ENCODE results near the gene MRGPRF. TPM values are rescaled to one million over a fixed set of nuclear protein-coding genes. Genes with fewer than 3 reads are reported as not detected.

MRGPRF gene
- total and polyA plus RNA-seq, 3 donors from 2014 or later = 10.0 to 21.1 (median 12.2) TPM

DNA sequence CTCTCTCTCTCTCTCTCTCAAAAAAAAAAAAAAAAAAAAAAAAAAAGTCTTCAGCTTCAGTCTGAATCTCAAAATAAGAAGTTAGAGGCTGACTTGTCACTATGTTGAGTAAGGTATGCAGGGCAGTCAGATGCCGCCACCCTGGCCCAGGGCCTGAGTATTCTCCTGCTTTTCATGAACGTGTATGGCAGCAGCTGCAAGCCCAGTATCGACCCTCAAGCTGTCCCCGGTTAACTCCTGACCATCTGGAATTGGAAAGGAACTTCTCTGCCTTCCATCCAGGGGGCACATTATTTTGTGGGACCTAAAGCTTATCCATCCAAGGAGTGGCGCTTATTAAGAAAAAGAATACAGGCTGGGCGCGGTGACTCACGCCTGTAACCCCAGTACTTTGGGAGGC, 43.7 kb downstream of the MRGPRF start:
- no peaks in the 10 kb centered on the region for H3K9me3 ChIP-seq
- no peak for TF ChIP-seq POLR2A (IDR thresholded peaks at IDR 0.05)
- TF ChIP-seq, protein P1, sequence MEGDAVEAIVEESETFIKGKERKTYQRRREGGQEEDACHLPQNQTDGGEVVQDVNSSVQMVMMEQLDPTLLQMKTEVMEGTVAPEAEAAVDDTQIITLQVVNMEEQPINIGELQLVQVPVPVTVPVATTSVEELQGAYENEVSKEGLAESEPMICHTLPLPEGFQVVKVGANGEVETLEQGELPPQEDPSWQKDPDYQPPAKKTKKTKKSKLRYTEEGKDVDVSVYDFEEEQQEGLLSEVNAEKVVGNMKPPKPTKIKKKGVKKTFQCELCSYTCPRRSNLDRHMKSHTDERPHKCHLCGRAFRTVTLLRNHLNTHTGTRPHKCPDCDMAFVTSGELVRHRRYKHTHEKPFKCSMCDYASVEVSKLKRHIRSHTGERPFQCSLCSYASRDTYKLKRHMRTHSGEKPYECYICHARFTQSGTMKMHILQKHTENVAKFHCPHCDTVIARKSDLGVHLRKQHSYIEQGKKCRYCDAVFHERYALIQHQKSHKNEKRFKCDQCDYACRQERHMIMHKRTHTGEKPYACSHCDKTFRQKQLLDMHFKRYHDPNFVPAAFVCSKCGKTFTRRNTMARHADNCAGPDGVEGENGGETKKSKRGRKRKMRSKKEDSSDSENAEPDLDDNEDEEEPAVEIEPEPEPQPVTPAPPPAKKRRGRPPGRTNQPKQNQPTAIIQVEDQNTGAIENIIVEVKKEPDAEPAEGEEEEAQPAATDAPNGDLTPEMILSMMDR (IDR thresholded peaks at IDR 0.05) = no peak
- intact Hi-C loops (cut with DNase I; ENCODE audit: low total_unique reads) = no loop called here
- DNase-seq = no peak
- no peak overlapping the region for H3K27ac ChIP-seq
- 76 to 82% methylated on average over 8 of the region's 8 CpGs for WGBS, 2 donors
- no peaks in the 10 kb centered on the region for H3K27me3 ChIP-seq
- no peak overlapping the region for H3K4me3 ChIP-seq
- H3K4me1 ChIP-seq = peaks cover 8% of the 10 kb centered on the region
- no peaks in the 10 kb centered on the region for H3K36me3 ChIP-seq (ENCODE audit: low read depth, missing control alignments)

DNA sequence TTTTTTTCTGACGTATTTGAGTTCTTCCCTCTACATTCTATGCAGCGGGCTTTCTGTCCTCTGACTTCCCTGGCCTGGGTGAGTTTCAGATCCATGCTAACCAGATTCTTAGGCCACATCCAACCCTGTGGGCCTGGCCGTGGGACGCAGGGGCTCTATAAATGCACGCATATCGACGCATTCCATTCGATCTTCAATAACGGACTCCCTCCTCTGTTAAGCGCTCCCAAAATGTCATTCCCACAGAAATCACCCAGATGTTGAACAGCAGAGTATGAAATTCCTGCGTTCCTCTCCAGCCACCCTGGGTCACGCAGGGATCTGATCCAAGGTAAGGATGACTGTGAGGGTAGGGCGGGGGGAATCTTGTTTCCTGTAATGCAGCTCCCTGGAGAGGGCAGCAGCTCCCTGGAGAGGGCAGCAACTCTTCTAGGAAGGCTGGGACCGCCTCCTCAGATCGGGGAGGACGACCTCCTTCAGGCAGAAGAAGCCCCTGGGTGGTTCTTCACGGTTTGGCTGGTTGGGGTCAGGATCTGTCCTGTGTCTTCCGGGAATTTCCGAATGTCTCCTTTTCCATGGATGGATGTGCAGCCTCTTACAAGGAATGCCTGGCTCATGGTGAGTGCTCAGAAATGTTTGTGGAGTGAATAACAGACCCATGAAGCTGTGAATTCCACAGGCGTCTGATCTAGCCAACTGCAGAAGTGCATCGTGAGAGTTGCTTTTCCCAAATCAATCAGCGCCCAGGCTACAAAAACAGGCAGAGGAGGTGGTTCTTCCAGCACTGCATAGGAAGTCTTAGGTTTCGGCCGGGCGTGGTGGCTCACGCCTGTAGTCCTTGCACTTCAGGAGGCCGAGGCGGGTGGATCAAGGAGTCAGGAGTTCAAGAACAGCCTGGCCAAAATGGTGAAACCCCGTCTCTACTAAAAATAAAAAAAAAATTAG, 44.5 kb downstream of the MRGPRF start:
- DNase-seq = no peak
- WGBS, 2 donors = 84 to 85% methylated on average over 29 of the region's 29 CpGs
- intact Hi-C loops (cut with DNase I; ENCODE audit: low total_unique reads) = no loop called here
- H3K4me3 ChIP-seq = no peak overlapping the region
- H3K27me3 ChIP-seq = no peaks in the 10 kb centered on the region
- no peaks in the 10 kb centered on the region for H3K36me3 ChIP-seq (ENCODE audit: low read depth, missing control alignments)
- H3K9me3 ChIP-seq = no peaks in the 10 kb centered on the region
- TF ChIP-seq, protein P1 (IDR thresholded peaks at IDR 0.05) = no peak
- TF ChIP-seq POLR2A (IDR thresholded peaks at IDR 0.05) = no peak
- peaks cover 6% of the 10 kb centered on the region for H3K4me1 ChIP-seq
- no peak overlapping the region for H3K27ac ChIP-seq

- WGBS, 2 donors = 94 to 95% methylated on average over 9 of the region's 9 CpGs
- Histone ChIP-seq H3K27me3 (no peaks in the 10 kb centered on the region), H3K36me3 (ENCODE audit: low read depth, missing control alignments) (no peaks in the 10 kb centered on the region), H3K27ac (no peak overlapping the region), H3K4me1 (no peaks in the 10 kb centered on the region), H3K4me3 (no peak overlapping the region), H3K9me3 (no peaks in the 10 kb centered on the region)
- TF ChIP-seq POLR2A (IDR thresholded peaks at IDR 0.05) = no peak
- TF ChIP-seq, protein P1 (IDR thresholded peaks at IDR 0.05) = no peak
- no peak for DNase-seq
- intact Hi-C loops (cut with DNase I; ENCODE audit: low total_unique reads) = no loop called here
Observed at GRCh38 chr11:68966894-68967780, 45.9 kb downstream of the MRGPRF start.

DNA sequence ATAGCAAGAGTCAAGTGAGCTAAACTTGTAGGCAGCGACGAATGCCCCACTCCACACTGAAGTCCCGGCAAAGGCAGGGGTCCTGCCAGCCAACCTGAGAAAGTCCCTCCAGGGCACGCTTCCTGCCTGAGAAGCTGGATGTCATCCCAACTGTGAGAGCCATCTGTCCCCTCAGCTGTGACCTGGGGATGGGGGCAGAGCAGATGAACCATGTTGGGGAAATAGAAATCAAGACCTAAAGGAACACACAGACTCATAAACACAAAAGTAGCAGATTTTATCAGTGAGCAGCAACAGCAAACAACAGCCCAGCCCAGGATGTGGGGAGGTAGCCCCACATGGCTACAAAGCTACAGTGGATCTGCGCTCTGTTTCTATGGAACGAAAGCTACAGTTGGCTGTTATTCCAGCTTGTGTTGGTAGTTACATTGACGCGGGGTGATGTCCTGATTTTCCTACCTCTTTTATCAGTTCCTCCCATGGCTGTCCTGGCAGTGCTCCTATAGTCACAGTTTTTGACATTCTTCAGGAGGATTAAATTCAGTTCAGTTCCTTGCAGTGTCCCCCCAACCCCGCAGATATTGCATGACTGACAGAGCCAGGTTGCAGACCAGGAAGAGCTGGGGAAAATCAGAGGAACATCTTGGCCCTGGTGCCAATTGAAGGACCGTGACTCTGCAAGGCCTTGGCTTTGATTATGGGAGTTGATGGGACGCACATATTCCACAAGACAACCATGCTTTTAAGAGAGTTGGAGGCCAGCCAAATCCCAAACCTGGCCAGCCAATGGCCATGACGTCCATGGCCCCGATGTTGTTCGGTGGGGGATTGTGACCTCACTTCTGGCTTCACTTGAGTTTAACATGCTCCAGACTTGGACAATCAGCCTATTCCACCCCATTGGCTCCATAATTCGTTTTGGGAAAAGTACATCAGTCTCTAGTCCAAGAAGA, 46.9 kb downstream of the MRGPRF start:
- Histone ChIP-seq H3K36me3 (ENCODE audit: low read depth, missing control alignments) (no peaks in the 10 kb centered on the region), H3K27ac (no peak overlapping the region), H3K4me3 (no peak overlapping the region), H3K9me3 (no peaks in the 10 kb centered on the region), H3K27me3 (no peaks in the 10 kb centered on the region), H3K4me1 (no peaks in the 10 kb centered on the region)
- no peak for DNase-seq
- intact Hi-C loops (cut with DNase I; ENCODE audit: low total_unique reads) = no loop called here
- 72 to 79% methylated on average over 15 of the region's 15 CpGs for WGBS, 2 donors
- TF ChIP-seq, protein P1 (IDR thresholded peaks at IDR 0.05) = no peak
- no peak for TF ChIP-seq POLR2A (IDR thresholded peaks at IDR 0.05)
